NCI-H1417 (cell line): Measurements from ENCODE around the gene TMEM88.
A peak's percentile ranks its signal among the peaks of the same experiment; 100 is the strongest.

Experiments
- DNase-seq, 3 experiments: peaks; one replicate each; lab custom pipeline; 2025; lab: John Stamatoyannopoulos, UW

The TMEM88 gene

GRCh38 chr17:7843536-7844291, 11.2 kb upstream of the TMEM88 start:
- DNase-seq = peak; percentile 72 to 80 (median 79)

GRCh38 chr17:7844292-7845154, 10.3 kb upstream of the TMEM88 start:
- peak; percentile 70 to 88 (median 73) for DNase-seq

DNA sequence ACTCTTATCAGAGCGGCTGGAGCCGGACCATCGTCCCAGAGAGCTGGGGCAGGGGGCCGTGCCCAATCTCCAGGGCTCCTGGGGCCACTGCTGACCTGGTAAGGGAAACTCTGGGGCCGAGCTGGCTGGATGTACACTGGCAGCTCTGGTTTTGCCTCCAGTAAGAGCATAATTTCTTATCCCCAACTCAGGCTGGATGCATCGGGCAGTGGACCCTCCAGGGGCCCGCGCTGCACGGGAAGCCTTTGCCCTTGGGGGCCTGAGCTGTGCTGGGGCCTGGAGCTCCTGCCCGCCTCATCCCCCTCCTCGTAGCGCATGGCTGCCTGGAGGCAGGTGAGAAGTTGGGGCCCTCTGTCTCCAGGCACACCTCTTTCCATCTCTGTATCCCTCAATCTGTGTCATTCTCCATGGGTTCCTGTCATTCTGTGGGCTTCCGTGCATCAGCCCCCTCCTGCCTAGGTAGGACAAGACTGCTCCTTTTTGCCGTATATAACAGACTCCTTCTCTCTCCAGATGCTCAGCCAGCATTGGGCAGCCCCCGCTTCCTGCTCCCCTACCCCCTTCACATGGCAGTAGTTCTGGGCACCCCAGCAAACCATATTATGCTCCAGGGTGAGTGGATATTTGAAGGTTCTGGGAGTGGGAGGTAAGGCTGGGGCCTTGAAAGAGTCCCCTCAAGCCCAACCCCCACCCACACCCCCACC, 9.4 kb upstream of the TMEM88 start:
- no peak for DNase-seq

DNA sequence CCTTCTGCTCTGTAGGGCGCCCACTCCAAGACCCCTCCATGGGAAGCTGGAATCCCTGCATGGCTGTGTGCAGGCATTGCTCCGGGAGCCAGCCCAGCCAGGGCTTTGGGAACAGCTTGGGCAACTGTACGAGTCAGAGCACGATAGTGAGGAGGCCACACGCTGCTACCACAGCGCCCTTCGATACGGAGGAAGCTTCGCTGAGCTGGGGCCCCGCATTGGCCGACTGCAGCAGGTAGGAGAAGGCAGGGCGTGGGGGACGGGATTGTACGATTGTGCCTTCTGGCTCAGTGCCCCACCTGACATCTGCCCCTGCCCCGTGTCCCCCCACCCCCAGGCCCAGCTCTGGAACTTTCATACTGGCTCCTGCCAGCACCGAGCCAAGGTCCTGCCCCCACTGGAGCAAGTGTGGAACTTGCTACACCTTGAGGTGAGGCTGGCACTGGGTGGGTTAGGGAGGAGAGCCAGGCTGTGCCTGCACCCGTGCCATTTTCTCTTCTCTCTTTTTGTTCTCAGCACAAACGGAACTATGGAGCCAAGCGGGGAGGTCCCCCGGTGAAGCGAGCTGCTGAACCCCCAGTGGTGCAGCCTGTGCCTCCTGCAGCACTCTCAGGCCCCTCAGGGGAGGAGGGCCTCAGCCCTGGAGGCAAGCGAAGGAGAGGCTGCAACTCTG, 8.7 kb upstream of the TMEM88 start:
- no peak for DNase-seq

DNA sequence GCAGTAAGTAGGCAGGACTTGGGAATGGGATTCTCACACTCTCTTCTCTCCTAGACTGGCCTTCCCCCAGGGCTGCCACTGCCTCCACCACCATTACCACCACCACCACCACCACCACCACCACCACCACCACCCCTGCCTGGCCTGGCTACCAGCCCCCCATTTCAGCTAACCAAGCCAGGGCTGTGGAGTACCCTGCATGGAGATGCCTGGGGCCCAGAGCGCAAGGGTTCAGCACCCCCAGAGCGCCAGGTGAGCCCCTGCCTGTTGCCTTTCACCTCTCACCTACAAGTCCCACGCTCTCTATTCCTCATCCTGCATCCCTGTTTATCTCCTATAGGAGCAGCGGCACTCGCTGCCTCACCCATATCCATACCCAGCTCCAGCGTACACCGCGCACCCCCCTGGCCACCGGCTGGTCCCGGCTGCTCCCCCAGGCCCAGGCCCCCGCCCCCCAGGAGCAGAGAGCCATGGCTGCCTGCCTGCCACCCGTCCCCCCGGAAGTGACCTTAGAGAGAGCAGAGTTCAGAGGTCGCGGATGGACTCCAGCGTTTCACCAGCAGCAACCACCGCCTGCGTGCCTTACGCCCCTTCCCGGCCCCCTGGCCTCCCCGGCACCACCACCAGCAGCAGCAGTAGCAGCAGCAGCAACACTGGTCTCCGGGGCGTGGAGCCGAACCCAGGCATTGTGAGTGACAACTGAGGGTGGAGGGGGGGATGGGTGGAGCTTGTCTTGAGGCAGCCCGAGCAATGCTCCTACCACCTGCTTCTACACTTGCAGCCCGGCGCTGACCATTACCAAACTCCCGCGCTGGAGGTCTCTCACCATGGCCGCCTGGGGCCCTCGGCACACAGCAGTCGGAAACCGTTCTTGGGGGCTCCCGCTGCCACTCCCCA, 7.9 kb upstream of the TMEM88 start:
- no peak for DNase-seq

DNA sequence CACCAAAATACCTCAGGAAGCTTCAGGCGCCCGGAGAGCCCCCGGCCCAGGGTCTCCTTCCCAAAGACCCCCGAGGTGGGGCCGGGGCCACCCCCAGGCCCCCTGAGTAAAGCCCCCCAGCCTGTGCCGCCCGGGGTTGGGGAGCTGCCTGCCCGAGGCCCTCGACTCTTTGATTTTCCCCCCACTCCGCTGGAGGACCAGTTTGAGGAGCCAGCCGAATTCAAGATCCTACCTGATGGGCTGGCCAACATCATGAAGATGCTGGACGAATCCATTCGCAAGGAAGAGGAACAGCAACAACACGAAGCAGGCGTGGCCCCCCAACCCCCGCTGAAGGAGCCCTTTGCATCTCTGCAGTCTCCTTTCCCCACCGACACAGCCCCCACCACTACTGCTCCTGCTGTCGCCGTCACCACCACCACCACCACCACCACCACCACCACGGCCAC, 6.7 kb upstream of the TMEM88 start:
- DNase-seq = no peak

DNA sequence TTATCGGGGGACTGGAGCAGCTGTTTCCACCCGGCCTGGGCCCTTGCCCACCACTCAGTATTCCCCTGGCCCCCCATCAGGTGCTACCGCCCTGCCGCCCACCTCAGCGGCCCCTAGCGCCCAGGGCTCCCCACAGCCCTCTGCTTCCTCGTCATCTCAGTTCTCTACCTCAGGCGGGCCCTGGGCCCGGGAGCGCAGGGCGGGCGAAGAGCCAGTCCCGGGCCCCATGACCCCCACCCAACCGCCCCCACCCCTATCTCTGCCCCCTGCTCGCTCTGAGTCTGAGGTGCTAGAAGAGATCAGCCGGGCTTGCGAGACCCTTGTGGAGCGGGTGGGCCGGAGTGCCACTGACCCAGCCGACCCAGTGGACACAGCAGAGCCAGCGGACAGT, 6.1 kb upstream of the TMEM88 start:
- DNase-seq = no peak

DNA sequence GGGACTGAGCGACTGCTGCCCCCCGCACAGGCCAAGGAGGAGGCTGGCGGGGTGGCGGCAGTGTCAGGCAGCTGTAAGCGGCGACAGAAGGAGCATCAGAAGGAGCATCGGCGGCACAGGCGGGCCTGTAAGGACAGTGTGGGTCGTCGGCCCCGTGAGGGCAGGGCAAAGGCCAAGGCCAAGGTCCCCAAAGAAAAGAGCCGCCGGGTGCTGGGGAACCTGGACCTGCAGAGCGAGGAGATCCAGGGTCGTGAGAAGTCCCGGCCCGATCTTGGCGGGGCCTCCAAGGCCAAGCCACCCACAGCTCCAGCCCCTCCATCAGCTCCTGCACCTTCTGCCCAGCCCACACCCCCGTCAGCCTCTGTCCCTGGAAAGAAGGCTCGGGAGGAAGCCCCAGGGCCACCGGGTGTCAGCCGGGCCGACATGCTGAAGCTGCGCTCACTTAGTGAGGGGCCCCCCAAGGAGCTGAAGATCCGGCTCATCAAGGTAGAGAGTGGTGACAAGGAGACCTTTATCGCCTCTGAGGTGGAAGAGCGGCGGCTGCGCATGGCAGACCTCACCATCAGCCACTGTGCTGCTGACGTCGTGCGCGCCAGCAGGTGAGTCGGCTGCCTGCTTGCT, 5.6 kb upstream of the TMEM88 start:
- no peak for DNase-seq

- DNase-seq = no peak
These were observed 4.9 kb upstream of the TMEM88 start for GRCh38 chr17:7849751-7850504.

- no peak for DNase-seq
These were observed 4.0 kb upstream of the TMEM88 start for GRCh38 chr17:7850701-7851437.

GRCh38 chr17:7851438-7852261, 3.2 kb upstream of the TMEM88 start:
- DNase-seq = peak; percentile 79 to 89 (median 85)

GRCh38 chr17:7852262-7852670, 2.6 kb upstream of the TMEM88 start:
- DNase-seq = no peak

DNA sequence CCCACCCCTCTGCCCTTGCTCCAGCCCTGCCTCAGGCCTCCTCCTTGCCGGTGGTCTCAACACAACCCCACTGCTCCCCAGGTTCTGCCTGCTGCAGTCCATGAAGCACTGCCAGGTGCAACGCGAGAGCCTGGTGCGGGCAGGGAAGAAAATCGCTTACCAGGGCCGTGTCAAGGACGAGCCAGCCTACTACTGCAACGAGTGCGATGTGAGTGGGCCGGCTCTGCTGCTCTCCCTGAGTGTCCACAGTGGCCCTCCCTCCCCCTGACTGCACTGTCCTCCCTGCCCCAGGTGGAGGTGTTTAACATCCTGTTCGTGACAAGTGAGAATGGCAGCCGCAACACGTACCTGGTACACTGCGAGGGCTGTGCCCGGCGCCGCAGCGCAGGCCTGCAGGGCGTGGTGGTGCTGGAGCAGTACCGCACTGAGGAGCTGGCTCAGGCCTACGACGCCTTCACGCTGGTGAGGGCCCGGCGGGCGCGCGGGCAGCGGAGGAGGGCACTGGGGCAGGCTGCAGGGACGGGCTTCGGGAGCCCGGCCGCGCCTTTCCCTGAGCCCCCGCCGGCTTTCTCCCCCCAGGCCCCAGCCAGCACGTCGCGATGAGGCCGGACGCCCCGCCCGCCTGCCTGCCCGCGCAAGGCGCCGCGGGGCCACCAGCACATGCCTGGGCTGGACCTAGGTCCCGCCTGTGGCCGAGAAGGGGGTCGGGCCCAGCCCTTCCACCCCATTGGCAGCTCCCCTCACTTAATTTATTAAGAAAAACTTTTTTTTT, 1.8 kb upstream of the TMEM88 start:
- DNase-seq = no peak

DNA sequence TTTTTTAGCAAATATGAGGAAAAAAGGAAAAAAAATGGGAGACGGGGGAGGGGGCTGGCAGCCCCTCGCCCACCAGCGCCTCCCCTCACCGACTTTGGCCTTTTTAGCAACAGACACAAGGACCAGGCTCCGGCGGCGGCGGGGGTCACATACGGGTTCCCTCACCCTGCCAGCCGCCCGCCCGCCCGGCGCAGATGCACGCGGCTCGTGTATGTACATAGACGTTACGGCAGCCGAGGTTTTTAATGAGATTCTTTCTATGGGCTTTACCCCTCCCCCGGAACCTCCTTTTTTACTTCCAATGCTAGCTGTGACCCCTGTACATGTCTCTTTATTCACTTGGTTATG, 1.2 kb upstream of the TMEM88 start:
- DNase-seq = no peak

- DNase-seq = no peak
These were observed 638 bp upstream of the TMEM88 start for GRCh38 chr17:7854078-7854777.

DNA sequence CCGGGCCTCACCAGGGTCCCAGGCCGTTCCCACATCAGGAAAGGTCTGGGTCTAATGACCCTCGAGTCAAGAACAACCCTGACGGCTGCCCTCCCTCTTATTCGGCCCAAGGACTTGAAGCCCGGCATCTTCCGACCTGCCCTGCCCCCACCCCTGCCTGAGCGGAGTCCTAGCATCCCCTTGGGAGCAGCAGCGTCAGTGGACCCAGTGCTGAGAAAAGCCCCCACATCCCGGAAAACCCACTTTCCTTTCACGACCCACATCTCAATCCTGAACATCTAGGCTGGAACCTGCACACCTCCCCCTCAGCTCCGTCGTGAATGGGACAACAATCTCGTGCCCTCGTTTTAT, 769 bp downstream of the TMEM88 start:
- no peak for DNase-seq
